IMR-90 (cell line): ENCODE measurements around the gene IGF2BP3.

Experiments
- BHLHE40 ChIP-seq: fragments of 150-350 bp; IDR thresholded peaks from 2 replicates; pipeline ENCODE4 v1.6.1; 2016; ENCODE audit warnings: mild to moderate bottlenecking, low read depth, low read length
- CEBPB ChIP-seq: IDR thresholded peaks from 2 replicates; pipeline ENCODE4 v1.6.1; 2012; ENCODE audit warnings: low read depth, low read length, improper control_type of control experiment
- CTCF ChIP-seq: conservative IDR thresholded peaks from 2 replicates; pipeline ENCODE4 v1.5.1; 2012; ENCODE audit warnings: mild to moderate bottlenecking, low read depth, low read length, improper control_type of control experiment
- FOS ChIP-seq: fragments of 150-350 bp; IDR thresholded peaks from 2 replicates; pipeline ENCODE4 v1.6.1; 2016; ENCODE audit warnings: low read depth, low read length
- MAFK ChIP-seq: IDR thresholded peaks from 2 replicates; pipeline ENCODE4 v1.6.1; 2012; ENCODE audit warnings: low read depth, low read length, improper control_type of control experiment
- MAZ ChIP-seq: IDR thresholded peaks from 2 replicates; pipeline ENCODE4 v1.6.1; 2012; ENCODE audit warnings: low read depth, mild to moderate bottlenecking, low read length, improper control_type of control experiment, moderate library complexity, borderline replicate concordance
- POLR2A ChIP-seq: IDR thresholded peaks from 2 replicates; pipeline ENCODE4 v1.6.1; 2012; ENCODE audit warnings: mild to moderate bottlenecking, low read depth, low read length
- RAD21 ChIP-seq: IDR thresholded peaks from 2 replicates; pipeline ENCODE4 v1.6.1; 2012; ENCODE audit warnings: low read length, improper control_type of control experiment
- RCOR1 ChIP-seq: IDR thresholded peaks from 2 replicates; pipeline ENCODE4 v1.6.1; 2012; ENCODE audit warnings: mild to moderate bottlenecking, low read length, improper control_type of control experiment; ENCODE audit not compliant: insufficient replicate concordance
- RFX5 ChIP-seq: IDR thresholded peaks from 2 replicates; pipeline ENCODE4 v1.8.0; 2012; ENCODE audit warnings: low read depth, mild to moderate bottlenecking, low read length, moderate library complexity
- SMC3 ChIP-seq: fragments of 150-350 bp; IDR thresholded peaks from 2 replicates; pipeline ENCODE4 v1.6.1; 2016; ENCODE audit warnings: low read depth, mild to moderate bottlenecking, antibody characterized with exemption, low read length, moderate library complexity
- USF2 ChIP-seq: fragments of 150-350 bp; IDR thresholded peaks from 2 replicates; pipeline ENCODE4 v1.6.1; 2017; ENCODE audit warnings: mild to moderate bottlenecking, antibody characterized with exemption, low read length, low read depth

- TF ChIP-seq RCOR1 (no peak), BHLHE40 (no peak), CEBPB (no peak), CTCF (no peak), RFX5 (no peak), USF2 (no peak), MAZ (no peak), POLR2A (no peak), FOS (no peak), SMC3 (no peak), RAD21 (no peak), MAFK (no peak)
Observed at GRCh38 chr7:23372611-23373010, 97.7 kb downstream of the IGF2BP3 start.
